ENCODE measurements around the gene MTRR.

MTRR gene

GRCh38 chr5:7824995-7825394 lies 44.0 kb upstream of the MTRR start:
- H3K4me2 ChIP-seq (ENCODE audit: low read depth, low read length, poor library complexity, severe bottlenecking) = no peak overlapping the region
- no peak for TF ChIP-seq CTCF (conservative IDR thresholded peaks at IDR 0.05; ENCODE audit: low read length)
- TF ChIP-seq EZH2phosphoT487 (IDR thresholded peaks at IDR 0.05; ENCODE audit: borderline replicate concordance) = no peak
- no peak overlapping the region for H2AFZ ChIP-seq (ENCODE audit: low read length)
- no peaks in the 10 kb centered on the region for H3K9me3 ChIP-seq (ENCODE audit: insufficient read depth, low read depth, low read length)
- no peaks in the 10 kb centered on the region for H3K79me2 ChIP-seq (ENCODE audit: insufficient read depth, low read length)
- no peak overlapping the region for H3K4me3 ChIP-seq (ENCODE audit: low read length, poor library complexity, severe bottlenecking)
- no peaks in the 10 kb centered on the region for H4K20me1 ChIP-seq (ENCODE audit: insufficient read depth, low read length, poor library complexity, severe bottlenecking)
- no peaks in the 10 kb centered on the region for H3K4me1 ChIP-seq (ENCODE audit: insufficient read depth, low read length, poor library complexity, severe bottlenecking)
- H3K27me3 ChIP-seq (ENCODE audit: insufficient read depth, low read length, poor library complexity, severe bottlenecking) = no peaks in the 10 kb centered on the region
- H3K9ac ChIP-seq (ENCODE audit: low read depth, low read length, poor library complexity, severe bottlenecking) = no peak overlapping the region
- H3K36me3 ChIP-seq (ENCODE audit: insufficient read depth, low read length) = no peaks in the 10 kb centered on the region
- H3F3A ChIP-seq (ENCODE audit: low read depth) = no peaks in the 10 kb centered on the region
- no peaks in the 10 kb centered on the region for H3K9me2 ChIP-seq (replicated peaks; ENCODE audit: low read depth, low read length)

- no peaks in the 10 kb centered on the region for H3K9me3 ChIP-seq (ENCODE audit: insufficient read depth, low read depth, low read length)
- no peak overlapping the region for H3K4me2 ChIP-seq (ENCODE audit: low read depth, low read length, poor library complexity, severe bottlenecking)
- no peaks in the 10 kb centered on the region for H3K4me1 ChIP-seq (ENCODE audit: insufficient read depth, low read length, poor library complexity, severe bottlenecking)
- H3K4me3 ChIP-seq (ENCODE audit: low read length, poor library complexity, severe bottlenecking) = no peak overlapping the region
- TF ChIP-seq CTCF (conservative IDR thresholded peaks at IDR 0.05; ENCODE audit: low read length) = no peak
- no peaks in the 10 kb centered on the region for H4K20me1 ChIP-seq (ENCODE audit: insufficient read depth, low read length, poor library complexity, severe bottlenecking)
- no peaks in the 10 kb centered on the region for H3K27me3 ChIP-seq (ENCODE audit: insufficient read depth, low read length, poor library complexity, severe bottlenecking)
- H3K9ac ChIP-seq (ENCODE audit: low read depth, low read length, poor library complexity, severe bottlenecking) = no peak overlapping the region
- no peaks in the 10 kb centered on the region for H3K36me3 ChIP-seq (ENCODE audit: insufficient read depth, low read length)
- H3F3A ChIP-seq (ENCODE audit: low read depth) = no peaks in the 10 kb centered on the region
- H2AFZ ChIP-seq (ENCODE audit: low read length) = no peak overlapping the region
- no peaks in the 10 kb centered on the region for H3K9me2 ChIP-seq (replicated peaks; ENCODE audit: low read depth, low read length)
- H3K79me2 ChIP-seq (ENCODE audit: insufficient read depth, low read length) = no peaks in the 10 kb centered on the region
These were observed 43.3 kb upstream of the MTRR start for GRCh38 chr5:7825630-7826029.

- Histone ChIP-seq H3K36me3 (ENCODE audit: insufficient read depth, low read length) (no peaks in the 10 kb centered on the region), H4K20me1 (ENCODE audit: insufficient read depth, low read length, poor library complexity, severe bottlenecking) (no peaks in the 10 kb centered on the region), H3K4me3 (ENCODE audit: low read length, poor library complexity, severe bottlenecking) (no peak overlapping the region), H3K4me1 (ENCODE audit: insufficient read depth, low read length, poor library complexity, severe bottlenecking) (no peaks in the 10 kb centered on the region), H3K27me3 (ENCODE audit: insufficient read depth, low read length, poor library complexity, severe bottlenecking) (no peaks in the 10 kb centered on the region), H3K4me2 (ENCODE audit: low read depth, low read length, poor library complexity, severe bottlenecking) (no peak overlapping the region), H3F3A (ENCODE audit: low read depth) (no peaks in the 10 kb centered on the region), H3K9me2 (replicated peaks; ENCODE audit: low read depth, low read length) (no peaks in the 10 kb centered on the region), H3K79me2 (ENCODE audit: insufficient read depth, low read length) (no peaks in the 10 kb centered on the region), H2AFZ (ENCODE audit: low read length) (no peak overlapping the region), H3K9me3 (ENCODE audit: insufficient read depth, low read depth, low read length) (no peaks in the 10 kb centered on the region), H3K9ac (ENCODE audit: low read depth, low read length, poor library complexity, severe bottlenecking) (no peak overlapping the region)
- TF ChIP-seq CTCF (conservative IDR thresholded peaks at IDR 0.05; ENCODE audit: low read length) (no peak), EZH2phosphoT487 (IDR thresholded peaks at IDR 0.05; ENCODE audit: borderline replicate concordance) (no peak)
These were observed 41.3 kb upstream of the MTRR start for GRCh38 chr5:7827610-7828009.
